KMS-11 (cell line): ENCODE data around the gene LAGE3.
"Not testable (repeated sequence)": the region's sequence is repeated elsewhere in the genome, so short reads cannot be mapped to it uniquely, and the experiment has no call there.

ENCODE experiments used
- H2AFZ ChIP-seq: fragments of 200-600 bp; sonication (generic); 2 replicates; pipeline ENCODE4 v1.6.1; 2016; ENCODE audit warnings: antibody characterized with exemption, mixed run types, low read depth
- H3K27ac ChIP-seq: fragments of 200-600 bp; sonication (generic); 2 replicates; pipeline ENCODE4 v1.6.1; 2016; ENCODE audit warnings: mild to moderate bottlenecking, mixed run types
- H3K27me3 ChIP-seq: fragments of 200-600 bp; sonication (generic); 2 replicates; pipeline ENCODE4 v1.6.1; 2017; ENCODE audit warnings: mild to moderate bottlenecking, low read depth, mixed run types, moderate library complexity; ENCODE audit not compliant: insufficient read depth
- H3K36me3 ChIP-seq: fragments of 200-600 bp; sonication (generic); 2 replicates; pipeline ENCODE4 v1.6.1; 2017; ENCODE audit warnings: mild to moderate bottlenecking, mixed run types; ENCODE audit not compliant: insufficient read depth
- H3K4me1 ChIP-seq: fragments of 200-600 bp; sonication (generic); 2 replicates; pipeline ENCODE4 v1.6.1; 2016; ENCODE audit warnings: mild to moderate bottlenecking, low read depth, mixed run types; ENCODE audit not compliant: poor library complexity, severe bottlenecking
- H3K4me2 ChIP-seq: fragments of 200-600 bp; sonication (generic); 2 replicates; pipeline ENCODE4 v1.7.0; 2016; ENCODE audit warnings: mild to moderate bottlenecking, mixed run types
- H3K4me3 ChIP-seq: fragments of 200-600 bp; sonication (generic); IDR thresholded peaks from 2 replicates; pipeline ENCODE4 v1.6.1; 2017; ENCODE audit warnings: low read depth, low read length, mixed read lengths; ENCODE audit not compliant: insufficient read depth
- H3K79me2 ChIP-seq: fragments of 200-600 bp; sonication (generic); 2 replicates; pipeline ENCODE4 v1.6.1; 2016; ENCODE audit warnings: low read depth, mixed run types; ENCODE audit not compliant: insufficient read depth
- H3K9ac ChIP-seq: fragments of 200-600 bp; sonication (generic); 2 replicates; pipeline ENCODE4 v1.6.1; 2016; ENCODE audit warnings: mild to moderate bottlenecking, mixed run types
- H4K20me1 ChIP-seq: fragments of 200-600 bp; sonication (generic); 2 replicates; pipeline ENCODE4 v1.6.1; 2016; ENCODE audit warnings: mild to moderate bottlenecking, mixed run types; ENCODE audit not compliant: insufficient read depth
- TF ChIP-seq, protein P1 (sequence below): fragments of 200-600 bp; sonication (generic); conservative IDR thresholded peaks from 2 replicates; pipeline ENCODE4 v1.6.1; 2017; ENCODE audit warnings: low read depth, mild to moderate bottlenecking, antibody characterized with exemption, low read length, moderate library complexity, mixed read lengths

LAGE3 gene

DNA sequence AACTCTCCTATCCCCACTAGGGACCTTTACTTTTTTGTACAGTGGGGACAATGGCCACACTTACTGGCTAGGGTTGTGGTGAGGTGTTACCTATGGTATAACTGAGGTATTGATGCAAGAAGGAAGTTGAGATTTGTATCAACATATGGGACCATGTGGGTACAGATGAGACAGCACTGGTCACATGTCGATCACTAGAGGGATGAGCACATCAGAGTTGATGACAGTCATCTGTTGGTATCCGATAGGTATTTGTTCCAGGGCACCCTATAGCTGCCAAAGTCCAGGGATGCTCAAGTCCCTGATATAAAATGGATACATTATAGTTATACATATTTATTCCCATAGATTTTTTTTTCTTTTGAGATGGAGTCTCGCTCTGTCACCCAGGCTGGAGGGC, 23.9 kb upstream of the LAGE3 start:
- Histone ChIP-seq H3K27me3 (no peaks in the 10 kb centered on the region), H3K36me3 (no peaks in the 10 kb centered on the region), H3K79me2 (no peaks in the 10 kb centered on the region), H2AFZ (no peak overlapping the region), H4K20me1 (no peaks in the 10 kb centered on the region), H3K4me1 (no peaks in the 10 kb centered on the region), H3K4me3 (no peak overlapping the region), H3K27ac (no peak overlapping the region), H3K4me2 (no peak overlapping the region), H3K9ac (no peak overlapping the region)
- TF ChIP-seq, protein P1, sequence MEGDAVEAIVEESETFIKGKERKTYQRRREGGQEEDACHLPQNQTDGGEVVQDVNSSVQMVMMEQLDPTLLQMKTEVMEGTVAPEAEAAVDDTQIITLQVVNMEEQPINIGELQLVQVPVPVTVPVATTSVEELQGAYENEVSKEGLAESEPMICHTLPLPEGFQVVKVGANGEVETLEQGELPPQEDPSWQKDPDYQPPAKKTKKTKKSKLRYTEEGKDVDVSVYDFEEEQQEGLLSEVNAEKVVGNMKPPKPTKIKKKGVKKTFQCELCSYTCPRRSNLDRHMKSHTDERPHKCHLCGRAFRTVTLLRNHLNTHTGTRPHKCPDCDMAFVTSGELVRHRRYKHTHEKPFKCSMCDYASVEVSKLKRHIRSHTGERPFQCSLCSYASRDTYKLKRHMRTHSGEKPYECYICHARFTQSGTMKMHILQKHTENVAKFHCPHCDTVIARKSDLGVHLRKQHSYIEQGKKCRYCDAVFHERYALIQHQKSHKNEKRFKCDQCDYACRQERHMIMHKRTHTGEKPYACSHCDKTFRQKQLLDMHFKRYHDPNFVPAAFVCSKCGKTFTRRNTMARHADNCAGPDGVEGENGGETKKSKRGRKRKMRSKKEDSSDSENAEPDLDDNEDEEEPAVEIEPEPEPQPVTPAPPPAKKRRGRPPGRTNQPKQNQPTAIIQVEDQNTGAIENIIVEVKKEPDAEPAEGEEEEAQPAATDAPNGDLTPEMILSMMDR, result no peak

DNA sequence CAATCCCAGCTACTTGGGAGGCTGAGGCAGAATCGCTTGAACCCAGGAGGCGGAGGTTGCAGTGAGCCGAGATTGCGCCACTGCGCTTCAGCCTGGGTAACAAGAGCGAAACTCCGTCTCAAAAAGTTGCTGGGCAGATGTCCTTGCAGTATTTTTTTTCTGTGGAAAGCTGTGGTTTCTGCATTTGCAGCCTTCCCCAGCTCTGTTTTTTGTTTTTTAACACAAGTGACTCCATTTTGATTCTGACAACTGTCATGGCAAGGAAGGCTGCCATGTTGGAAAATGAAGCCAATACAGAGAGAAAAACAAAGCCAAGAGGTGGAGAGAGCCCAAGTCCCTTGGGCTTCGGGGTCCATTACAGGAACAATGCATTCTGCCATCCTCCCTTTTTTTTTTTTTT, 23.0 kb upstream of the LAGE3 start:
- TF ChIP-seq, protein P1, result no peak
- no peak overlapping the region for H3K27ac ChIP-seq
- H3K4me3 ChIP-seq, result no peak overlapping the region
- H4K20me1 ChIP-seq, result no peaks in the 10 kb centered on the region
- H3K4me1 ChIP-seq, result no peaks in the 10 kb centered on the region
- no peak overlapping the region for H3K4me2 ChIP-seq
- no peaks in the 10 kb centered on the region for H3K36me3 ChIP-seq
- H3K27me3 ChIP-seq, result no peaks in the 10 kb centered on the region
- H3K9ac ChIP-seq, result no peak overlapping the region
- no peak overlapping the region for H2AFZ ChIP-seq
- no peaks in the 10 kb centered on the region for H3K79me2 ChIP-seq

DNA sequence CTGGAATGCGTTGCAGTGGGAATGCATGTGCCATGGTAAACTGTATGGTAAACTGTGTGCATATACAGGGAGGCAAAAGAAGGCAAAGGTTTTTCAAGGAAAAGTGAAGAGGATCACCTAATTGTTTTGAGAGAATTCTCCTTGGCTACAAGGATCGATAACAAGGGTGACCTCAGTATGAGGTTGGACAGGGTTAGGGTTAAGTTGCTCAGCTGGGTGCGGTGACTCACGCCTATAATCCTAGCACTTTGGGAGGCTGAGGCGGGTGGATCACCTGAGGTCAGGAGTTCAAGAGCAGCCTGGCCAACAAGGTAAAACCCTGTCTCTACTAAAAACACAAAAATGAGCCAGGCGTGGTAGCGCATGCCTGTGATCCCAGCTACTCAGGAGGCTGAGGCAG, 22.3 kb upstream of the LAGE3 start:
- H3K9ac ChIP-seq, H3K27me3 ChIP-seq, H3K4me3 ChIP-seq, H2AFZ ChIP-seq, H3K4me1 ChIP-seq, H3K36me3 ChIP-seq, H3K4me2 ChIP-seq, H3K79me2 ChIP-seq, H3K27ac ChIP-seq, H4K20me1 ChIP-seq: not testable (repeated sequence)

DNA sequence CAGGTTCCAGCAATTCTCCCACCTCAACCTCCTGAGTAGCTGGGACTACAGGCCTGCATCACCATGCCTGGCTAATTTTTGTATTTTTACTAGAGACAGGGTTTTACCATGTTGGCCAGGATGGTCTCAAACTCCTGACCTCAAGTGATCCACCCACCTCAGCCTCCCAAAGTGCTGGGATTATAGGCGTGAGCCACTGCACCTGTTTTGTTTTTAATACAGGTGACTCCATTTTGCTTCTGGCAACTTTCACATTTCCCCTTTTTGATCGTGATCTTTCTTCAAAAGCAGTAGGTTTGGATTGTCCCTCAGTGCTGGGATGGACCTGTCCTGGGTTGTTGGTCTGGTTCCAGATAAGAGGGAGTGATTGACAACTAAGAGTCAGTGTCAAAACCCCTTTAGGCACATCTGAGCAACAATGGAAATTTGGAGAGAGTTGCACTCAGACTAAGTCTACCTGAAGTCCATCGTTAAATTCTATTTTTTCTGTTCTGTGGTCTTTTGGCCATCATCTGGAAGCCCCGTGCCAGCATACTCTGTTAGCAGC, 17.6 kb upstream of the LAGE3 start:
- not testable (repeated sequence) for H3K27ac ChIP-seq, H2AFZ ChIP-seq

DNA sequence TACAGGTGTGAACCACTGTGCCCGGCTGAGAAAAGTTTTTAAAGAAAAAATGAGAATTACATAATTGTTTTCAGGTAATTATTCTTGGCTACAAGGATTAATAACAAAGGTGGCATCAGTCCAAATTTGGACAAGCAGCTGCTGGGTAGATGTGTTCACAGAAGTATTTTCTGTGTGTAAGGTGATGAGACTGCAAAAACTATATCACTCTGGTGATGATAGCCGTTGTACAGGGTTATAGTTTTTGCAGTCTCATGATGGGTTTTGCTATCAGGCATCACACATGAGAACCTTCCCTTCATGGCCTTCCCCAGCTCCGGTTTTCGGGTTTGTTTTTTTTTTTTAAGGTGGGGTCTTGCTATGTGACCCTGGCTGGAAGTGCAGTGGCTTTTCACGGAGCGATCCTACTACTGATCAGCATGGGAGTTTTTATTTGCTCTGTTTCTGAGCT, 16.4 kb upstream of the LAGE3 start:
- Histone ChIP-seq H3K36me3 (no peaks in the 10 kb centered on the region), H3K4me1 (peaks cover 5% of the 10 kb centered on the region), H3K27me3 (no peaks in the 10 kb centered on the region), H3K9ac (no peak overlapping the region), H3K79me2 (no peaks in the 10 kb centered on the region), H3K4me2 (no peak overlapping the region), H3K27ac (no peak overlapping the region), H2AFZ (no peak overlapping the region), H4K20me1 (no peaks in the 10 kb centered on the region), H3K4me3 (no peak overlapping the region)
- TF ChIP-seq, protein P1, result no peak

More for the DNA sequence above, 17.6 kb upstream of the LAGE3 start:
- H3K27me3 ChIP-seq, H4K20me1 ChIP-seq, H3K4me3 ChIP-seq, H3K36me3 ChIP-seq, H3K79me2 ChIP-seq, H3K4me1 ChIP-seq, H3K4me2 ChIP-seq, H3K9ac ChIP-seq: not testable (repeated sequence)
